ENCODE data around the gene CCSER1. TPM values are rescaled to one million over a fixed set of nuclear protein-coding genes. Genes with fewer than 3 reads are reported as not detected.
"Not testable (repeated sequence)": the region's sequence is repeated elsewhere in the genome, so short reads cannot be mapped to it uniquely, and the experiment has no call there.

CCSER1 gene
- total and polyA plus RNA-seq, 2 of the 8 experiments (the other 6 are each of a cell fraction or from before 2014, with no cell fraction given) = 0.26 to 0.84 TPM

GRCh38 chr4:91356496-91356895, 1229.3 kb downstream of the CCSER1 start:
- FAIRE-seq; H3K9me3 ChIP-seq (ENCODE audit: insufficient read depth in 2 of 2, low read depth in 1 of 2, low read length in 1 of 2); CTCF ChIA-PET (ENCODE audit: partially characterized antibody): not testable (repeated sequence)

GRCh38 chr4:91358016-91358415, 1230.8 kb downstream of the CCSER1 start:
- H3K4me1 ChIP-seq (replicated peaks in 1 of 4; ENCODE audit: control insufficient read depth in 3 of 4, insufficient read depth in 4 of 4, low read length in 3 of 4); H3K23me2 ChIP-seq (ENCODE audit: low read depth, low read length); H3K9ac ChIP-seq (replicated peaks in 1 of 4; ENCODE audit: extremely low read depth in 1 of 4, low read depth in 3 of 4, low read length in 3 of 4); H3K4ac ChIP-seq (replicated peaks; ENCODE audit: insufficient read length, low read depth, low read length); H2AFZ ChIP-seq (ENCODE audit: low read length); FAIRE-seq; H2AK5ac ChIP-seq (ENCODE audit: low read depth, low read length); H4K91ac ChIP-seq (replicated peaks; ENCODE audit: insufficient read length, low read length); H3K14ac ChIP-seq (ENCODE audit: insufficient read length); H3K36me3 ChIP-seq (ENCODE audit: control insufficient read depth in 2 of 4, insufficient read depth in 4 of 4, low read length in 3 of 4); H3K23ac ChIP-seq (ENCODE audit: insufficient read length); H3K79me2 ChIP-seq (ENCODE audit: control insufficient read depth in 1 of 2, insufficient read depth in 2 of 2, low read length in 2 of 2); H3K27me3 ChIP-seq (replicated peaks in 1 of 4; ENCODE audit: control insufficient read depth in 3 of 4, extremely low read depth in 1 of 4, insufficient read depth in 3 of 4, low read length in 3 of 4); H3K4me3 ChIP-seq (ENCODE audit: extremely low read depth in 1 of 4, insufficient read depth in 2 of 4, low read depth in 3 of 4, low read length in 4 of 4); H3K79me1 ChIP-seq (ENCODE audit: low read depth, low read length); CTCF ChIA-PET (ENCODE audit: partially characterized antibody); H3K56ac ChIP-seq (replicated peaks; ENCODE audit: insufficient read length, low read depth, low read length); H4K5ac ChIP-seq (ENCODE audit: insufficient read length, low read depth, low read length); H2BK15ac ChIP-seq (ENCODE audit: low read length); H3K4me2 ChIP-seq (ENCODE audit: insufficient read depth in 1 of 2, low read depth in 2 of 2, low read length in 2 of 2); H3K18ac ChIP-seq (ENCODE audit: extremely low read depth, low read length); H3K9me3 ChIP-seq (ENCODE audit: insufficient read depth in 2 of 2, low read depth in 1 of 2, low read length in 1 of 2); H2BK20ac ChIP-seq (ENCODE audit: low read length); H3K27ac ChIP-seq (ENCODE audit: low read depth, low read length); H2BK12ac ChIP-seq (ENCODE audit: low read depth, low read length); DNase-seq (ENCODE audit: low read depth in 1 of 2, low spot score in 2 of 2); H2BK120ac ChIP-seq (replicated peaks; ENCODE audit: low read depth, low read length); H2BK5ac ChIP-seq (ENCODE audit: low read depth, low read length); H4K20me1 ChIP-seq (replicated peaks in 1 of 2; ENCODE audit: control insufficient read depth in 1 of 2, insufficient read depth in 2 of 2, low read length in 2 of 2); H4K8ac ChIP-seq (ENCODE audit: extremely low read depth, insufficient read depth, low read length): not testable (repeated sequence)
- POLR2A ChIA-PET (ENCODE audit: partially characterized antibody) = interaction anchor here (0.6 kb wide), 1 partner anchor 662 kb away, joined by 3 read pairs; no protein-coding TSS in a partner anchor
- 100% methylated on average over 1 of the region's 3 CpGs; no CpG with 5 or more reads in 1 of the 2 experiments for WGBS, 2 experiments (ENCODE audit: extremely low coverage in 1 of 2, insufficient coverage in 1 of 2, insufficient read length in 1 of 2, insufficient replicate concordance in 2 of 2, low coverage in 1 of 2, low lambda C conversion rate in 2 of 2, missing lambda C conversion rate in 1 of 2)

More at GRCh38 chr4:91356496-91356895, 1229.3 kb downstream of the CCSER1 start:
- H4K20me1 ChIP-seq (replicated peaks in 1 of 2; ENCODE audit: control insufficient read depth in 1 of 2, insufficient read depth in 2 of 2, low read length in 2 of 2); H2AK5ac ChIP-seq (ENCODE audit: low read depth, low read length); H2BK5ac ChIP-seq (ENCODE audit: low read depth, low read length); H3K79me2 ChIP-seq (ENCODE audit: control insufficient read depth in 1 of 2, insufficient read depth in 2 of 2, low read length in 2 of 2); H4K91ac ChIP-seq (replicated peaks; ENCODE audit: insufficient read length, low read length); H3K36me3 ChIP-seq (ENCODE audit: control insufficient read depth in 2 of 4, insufficient read depth in 4 of 4, low read length in 3 of 4); H3K4me3 ChIP-seq (ENCODE audit: extremely low read depth in 1 of 4, insufficient read depth in 2 of 4, low read depth in 3 of 4, low read length in 4 of 4); H4K8ac ChIP-seq (ENCODE audit: extremely low read depth, insufficient read depth, low read length); H3K27ac ChIP-seq (ENCODE audit: low read depth, low read length); H2BK120ac ChIP-seq (replicated peaks; ENCODE audit: low read depth, low read length); H2BK12ac ChIP-seq (ENCODE audit: low read depth, low read length); H3K23ac ChIP-seq (ENCODE audit: insufficient read length); H4K5ac ChIP-seq (ENCODE audit: insufficient read length, low read depth, low read length); H3K18ac ChIP-seq (ENCODE audit: extremely low read depth, low read length); H3K27me3 ChIP-seq (replicated peaks in 1 of 4; ENCODE audit: control insufficient read depth in 3 of 4, extremely low read depth in 1 of 4, insufficient read depth in 3 of 4, low read length in 3 of 4); H3K9ac ChIP-seq (replicated peaks in 1 of 4; ENCODE audit: extremely low read depth in 1 of 4, low read depth in 3 of 4, low read length in 3 of 4); H2BK15ac ChIP-seq (ENCODE audit: low read length); H3K4me1 ChIP-seq (replicated peaks in 1 of 4; ENCODE audit: control insufficient read depth in 3 of 4, insufficient read depth in 4 of 4, low read length in 3 of 4); H3K4me2 ChIP-seq (ENCODE audit: insufficient read depth in 1 of 2, low read depth in 2 of 2, low read length in 2 of 2); POLR2A ChIA-PET (ENCODE audit: partially characterized antibody); H3K4ac ChIP-seq (replicated peaks; ENCODE audit: insufficient read length, low read depth, low read length); H3K56ac ChIP-seq (replicated peaks; ENCODE audit: insufficient read length, low read depth, low read length); H3K23me2 ChIP-seq (ENCODE audit: low read depth, low read length); H3K14ac ChIP-seq (ENCODE audit: insufficient read length); H2BK20ac ChIP-seq (ENCODE audit: low read length); H3K79me1 ChIP-seq (ENCODE audit: low read depth, low read length); DNase-seq (ENCODE audit: low read depth in 1 of 2, low spot score in 2 of 2): not testable (repeated sequence)
- H2AFZ ChIP-seq (ENCODE audit: low read length) = peak overlapping the region; percentile 53; the same call in 1 of the 2 replicates
- WGBS, 2 experiments (ENCODE audit: extremely low coverage in 1 of 2, insufficient coverage in 1 of 2, insufficient read length in 1 of 2, insufficient replicate concordance in 2 of 2, low coverage in 1 of 2, low lambda C conversion rate in 2 of 2, missing lambda C conversion rate in 1 of 2) = 86% methylated on average over 4 of the region's 4 CpGs; no CpG with 5 or more reads in 1 of the 2 experiments
